Right kidney (tissue), 1 donor: Measurements from ENCODE around the gene PIP.
"Not testable (repeated sequence)": the region's sequence is repeated elsewhere in the genome, so short reads cannot be mapped to it uniquely, and the experiment has no call there.

Experiments used
- DNase-seq: peaks from one replicate; pipeline ENCODE4 v3.0.0-alpha.2; 2016

PIP gene

DNA sequence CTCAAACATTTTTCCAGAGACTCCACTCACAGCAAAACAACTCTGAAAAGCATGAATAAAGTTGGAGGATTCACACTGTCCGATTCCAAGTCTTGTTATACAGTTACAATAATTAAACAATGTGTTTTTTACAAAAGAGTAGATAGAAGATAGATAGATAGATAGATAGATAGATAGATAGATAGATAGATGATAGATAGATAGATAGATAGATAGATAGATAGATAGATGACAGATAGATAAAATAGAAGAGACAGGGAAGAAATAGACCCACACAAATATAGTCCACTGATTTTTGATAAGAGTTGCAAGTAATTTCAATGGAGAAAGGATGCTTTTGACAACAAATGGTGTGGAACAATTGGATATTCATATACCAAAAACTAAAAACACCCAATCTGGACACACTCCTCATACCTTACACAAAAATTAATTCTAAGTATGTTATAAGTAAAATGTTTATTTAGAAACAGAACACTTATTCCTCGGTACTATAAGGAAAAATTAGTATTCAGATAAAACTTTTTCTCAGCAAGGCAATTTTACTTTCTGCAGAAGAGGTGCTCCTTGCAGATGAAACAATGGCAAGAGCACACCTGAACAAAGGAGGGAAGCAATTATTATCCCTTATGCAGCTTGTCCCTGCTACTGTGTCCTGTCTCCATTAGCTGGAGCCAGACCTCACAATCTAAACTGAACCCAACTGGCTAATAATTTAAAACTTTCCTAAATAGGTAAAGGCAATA is 45.7 kb downstream of the PIP start:
- no peak for DNase-seq

DNA sequence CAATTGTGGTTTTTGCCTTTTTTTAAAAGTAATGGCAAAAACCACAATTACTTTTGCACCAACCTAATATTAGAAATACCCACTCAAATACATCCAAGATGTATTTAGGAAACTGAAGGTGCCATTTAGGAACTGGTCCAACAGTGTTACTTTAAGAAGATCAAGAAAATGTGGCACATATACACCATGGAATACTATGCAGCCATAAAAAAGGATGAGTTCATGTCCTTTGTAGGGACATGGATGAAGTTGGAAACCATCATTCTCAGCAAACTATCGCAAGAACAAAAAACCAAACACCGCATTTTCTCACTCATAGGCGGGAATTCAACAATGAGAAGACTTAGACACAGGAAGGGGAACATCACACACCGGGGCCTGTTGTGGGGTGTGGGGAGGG is 48.9 kb downstream of the PIP start:
- DNase-seq: not testable (repeated sequence)

DNA sequence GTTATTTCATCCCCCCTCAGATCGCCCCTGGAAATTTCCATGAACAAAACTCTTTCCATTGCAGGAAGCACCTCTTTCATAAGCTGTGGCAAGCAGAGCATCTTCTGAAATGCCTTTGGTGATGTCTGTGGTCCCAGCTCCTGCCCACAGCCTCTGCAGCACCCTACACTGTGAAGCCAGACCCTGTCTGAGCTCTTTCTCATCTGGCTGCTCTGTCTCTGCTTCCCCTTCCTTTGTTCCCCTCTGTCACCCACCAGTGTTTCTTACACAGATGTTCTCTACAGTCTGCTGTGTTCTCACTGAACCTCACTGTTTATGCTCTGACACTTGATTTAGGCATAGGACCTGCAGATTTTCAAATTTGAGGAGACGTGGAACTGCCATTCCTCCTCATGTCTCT is 49.5 kb downstream of the PIP start:
- no peak for DNase-seq

DNA sequence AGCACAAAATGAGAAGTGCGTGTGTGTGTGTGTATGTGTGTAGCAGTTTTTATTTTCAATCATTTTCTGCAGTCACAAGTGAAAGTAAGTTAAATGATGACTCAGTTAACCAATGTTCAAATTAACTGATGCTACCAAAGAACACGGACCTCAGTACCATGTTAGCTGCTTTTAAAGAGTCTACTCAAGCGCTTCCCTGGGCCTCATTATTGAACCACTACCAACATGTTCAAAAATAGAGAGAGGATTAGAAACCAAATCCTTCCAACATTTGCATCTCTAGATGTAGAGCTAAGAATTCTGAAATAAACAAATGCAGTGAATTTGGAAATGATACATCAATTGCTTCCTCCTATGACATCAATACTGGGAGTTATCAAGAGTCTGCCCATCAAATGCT is 51.1 kb downstream of the PIP start, which contains the start of gene TAS2R39:
Gene TAS2R39 (plus strand): TSS at position 396 of the 400 bp plus-strand sequence. CDS start 0 bp downstream, at position 396.
- no peak for DNase-seq

DNA sequence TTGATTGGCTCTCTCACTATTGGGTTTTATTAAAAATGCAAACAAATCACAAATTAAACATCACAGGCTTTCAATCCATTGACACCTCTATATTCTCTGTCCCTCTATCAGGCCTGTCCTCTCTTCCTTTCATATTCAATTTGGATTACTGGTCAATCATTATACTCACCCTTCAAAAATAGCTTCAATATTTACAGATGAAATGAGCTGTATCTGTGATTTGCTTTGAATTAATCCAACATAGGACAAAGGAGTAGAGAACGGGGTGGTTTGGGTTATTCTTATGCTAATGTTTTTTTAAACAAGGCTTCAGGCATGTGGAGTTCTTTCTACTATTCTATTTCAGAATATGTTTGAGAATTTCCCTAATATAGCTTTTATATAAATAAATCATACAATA is 53.7 kb downstream of the PIP start:
- DNase-seq: no peak

DNA sequence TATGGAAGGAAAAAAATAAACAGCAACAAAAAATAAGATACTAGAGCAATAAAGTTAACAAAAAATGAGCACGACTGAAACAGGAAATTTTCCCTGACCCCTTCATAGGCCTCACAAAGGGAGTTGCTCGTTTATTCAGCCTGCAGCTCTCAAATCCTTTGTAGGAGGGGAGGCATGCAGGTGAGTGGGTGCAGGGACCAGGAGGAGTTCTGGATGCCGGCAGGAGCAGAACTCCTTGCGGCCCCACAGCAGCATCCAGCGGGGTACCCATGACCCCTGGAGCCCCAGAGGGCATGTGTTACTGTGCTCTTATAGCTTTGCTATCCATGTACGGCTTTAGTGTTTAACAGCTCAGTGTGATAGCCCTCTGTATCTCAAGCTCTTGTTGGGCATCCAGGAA is 57.1 kb downstream of the PIP start:
- no peak for DNase-seq
